SJSA1 (cell line): Measurements from ENCODE around the gene CACNB4. TPM values are rescaled to one million over a fixed set of nuclear protein-coding genes. Genes with fewer than 3 reads are reported as not detected.
"Not testable (repeated sequence)": the region's sequence is repeated elsewhere in the genome, so short reads cannot be mapped to it uniquely, and the experiment has no call there.

ENCODE experiments used
- DNase-seq, 2 experiments: peaks; one replicate each; pipeline ENCODE4 v3.0.0-alpha.2; 2015 to 2020; ENCODE audit warnings: low spot score in 2 of 2, low read depth in 1 of 2
- H3K27ac ChIP-seq: fragments of 250-450 bp; sonication (Bioruptor Pico); 2 replicates; pipeline ENCODE4 v1.5.1; 2020; ENCODE audit warnings: mild to moderate bottlenecking, moderate library complexity
- H3K27me3 ChIP-seq: fragments of 250-450 bp; sonication (Bioruptor Pico); replicated peaks from 2 replicates; pipeline ENCODE4 v1.5.1; 2020; ENCODE audit warnings: mild to moderate bottlenecking, moderate library complexity
- H3K36me3 ChIP-seq: fragments of 250-450 bp; sonication (Bioruptor Pico); 2 replicates; pipeline ENCODE4 v1.5.1; 2020; ENCODE audit warnings: mild to moderate bottlenecking
- H3K4me1 ChIP-seq: fragments of 250-450 bp; sonication (Bioruptor Pico); replicated peaks from 2 replicates; pipeline ENCODE4 v1.6.1; 2021; ENCODE audit warnings: mild to moderate bottlenecking
- H3K4me3 ChIP-seq: fragments of 250-450 bp; sonication (Bioruptor Pico); 2 replicates; pipeline ENCODE4 v1.5.1; 2020; ENCODE audit warnings: mild to moderate bottlenecking
- H3K9me3 ChIP-seq: fragments of 250-450 bp; sonication (Bioruptor Pico); replicated peaks from 2 replicates; pipeline ENCODE4 v1.5.1; 2020; ENCODE audit warnings: mild to moderate bottlenecking
- total RNA-seq: library from RNA; depleted of rRNA; stranded (reverse); fragments of >200 nt; shearing (Covaris generic); gene quantifications from 2 replicates; pipeline ENCODE4 v1.2.3, GENCODE V29; 2014

CACNB4 gene
- total RNA-seq, 1 experiment from 2014 or later = not detected

DNA sequence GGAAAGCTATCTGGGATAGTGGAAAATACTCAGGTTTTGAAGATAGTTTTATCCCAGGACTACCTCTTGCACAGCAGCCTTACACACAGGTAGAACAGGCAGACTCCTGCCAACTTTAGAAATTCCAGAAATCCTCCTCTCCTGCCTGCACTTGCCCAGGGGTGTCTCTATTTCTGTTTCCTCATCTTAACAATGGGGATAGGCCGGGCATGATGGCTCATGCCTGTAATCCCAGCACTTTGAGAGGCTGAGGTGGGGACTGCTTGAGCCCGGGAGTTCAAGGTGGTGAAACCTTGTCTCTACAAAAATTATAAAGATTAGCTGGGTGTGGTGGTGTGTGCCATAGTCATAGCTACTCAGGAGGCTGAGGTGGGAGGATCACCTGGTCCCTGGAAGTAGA is 153.7 kb downstream of the CACNB4 start:
- no peak overlapping the region for H3K4me3 ChIP-seq
- DNase-seq = no peak
- H3K4me1 ChIP-seq = no peaks in the 10 kb centered on the region
- H3K27ac ChIP-seq = no peak overlapping the region
- no peaks in the 10 kb centered on the region for H3K9me3 ChIP-seq
- no peaks in the 10 kb centered on the region for H3K27me3 ChIP-seq
- H3K36me3 ChIP-seq = no peaks in the 10 kb centered on the region

DNA sequence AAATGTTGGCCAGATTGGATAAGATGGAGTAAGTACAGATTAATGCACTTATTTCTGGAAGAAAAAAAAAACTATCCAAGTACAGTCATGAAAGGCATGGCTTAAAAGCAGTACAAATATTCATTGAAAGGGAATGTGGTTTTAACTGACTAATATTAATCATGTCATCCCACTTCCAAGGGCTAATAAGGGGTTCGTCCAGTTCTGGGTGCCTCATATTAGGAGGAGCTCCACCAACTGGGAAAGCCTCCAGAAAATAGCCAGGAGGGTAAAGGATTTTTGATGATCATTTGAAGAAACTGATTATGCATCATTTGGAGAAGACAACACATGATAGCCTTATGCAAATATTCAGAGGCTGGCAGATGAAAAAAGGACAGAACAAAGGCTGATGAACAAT is 155.4 kb downstream of the CACNB4 start:
- no peaks in the 10 kb centered on the region for H3K36me3 ChIP-seq
- no peaks in the 10 kb centered on the region for H3K4me1 ChIP-seq

GRCh38 chr2:151942540-151943205 is 156.2 kb downstream of the CACNB4 start:
- H3K9me3 ChIP-seq, H3K4me1 ChIP-seq, H3K4me3 ChIP-seq, H3K36me3 ChIP-seq, DNase-seq, H3K27ac ChIP-seq, H3K27me3 ChIP-seq: not testable (repeated sequence)

More for the DNA sequence above, 155.4 kb downstream of the CACNB4 start:
- no peaks in the 10 kb centered on the region for H3K9me3 ChIP-seq
- no peak overlapping the region for H3K27ac ChIP-seq
- H3K27me3 ChIP-seq = no peaks in the 10 kb centered on the region
- DNase-seq = no peak
- no peak overlapping the region for H3K4me3 ChIP-seq

GRCh38 chr2:151937966-151938365 is 160.9 kb downstream of the CACNB4 start:
- Histone ChIP-seq H3K4me3 (no peak overlapping the region), H3K27me3 (no peaks in the 10 kb centered on the region), H3K4me1 (no peaks in the 10 kb centered on the region), H3K27ac (no peak overlapping the region), H3K36me3 (no peaks in the 10 kb centered on the region), H3K9me3 (no peaks in the 10 kb centered on the region)
- DNase-seq = no peak

- H3K4me3 ChIP-seq = no peak overlapping the region
These were observed 162.2 kb downstream of the CACNB4 start for GRCh38 chr2:151936626-151937025.

DNA sequence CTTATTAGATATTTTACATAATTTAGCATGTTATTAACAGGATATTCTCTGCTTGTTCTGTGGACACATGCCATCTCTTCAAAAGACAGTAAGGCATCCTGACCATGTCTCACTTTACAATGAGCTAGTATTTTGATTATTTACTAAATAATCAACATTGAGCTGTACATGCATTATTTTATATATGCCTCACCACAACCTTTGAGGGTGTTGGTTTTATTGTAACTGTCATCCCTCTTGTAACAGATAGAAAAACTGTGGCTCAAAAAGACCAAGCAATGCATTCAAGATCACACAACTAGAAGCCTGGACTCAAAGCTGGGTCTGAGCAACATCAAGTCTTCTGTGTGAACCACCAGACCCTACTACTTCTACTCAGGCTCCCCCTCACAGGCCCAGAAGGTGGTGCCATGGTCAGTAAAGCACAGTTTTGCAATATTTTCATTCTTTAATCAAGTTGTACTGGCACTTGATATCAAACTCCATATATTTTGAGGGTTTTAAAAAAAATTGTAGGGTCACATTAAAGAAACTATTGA is 165.5 kb downstream of the CACNB4 start:
- Histone ChIP-seq H3K4me3 (no peak overlapping the region), H3K9me3 (no peaks in the 10 kb centered on the region), H3K27ac (no peak overlapping the region), H3K36me3 (no peaks in the 10 kb centered on the region), H3K27me3 (no peaks in the 10 kb centered on the region), H3K4me1 (no peaks in the 10 kb centered on the region)
- DNase-seq = no peak

More at GRCh38 chr2:151936626-151937025, 162.2 kb downstream of the CACNB4 start:
- no peaks in the 10 kb centered on the region for H3K9me3 ChIP-seq
- H3K4me1 ChIP-seq = no peaks in the 10 kb centered on the region
- no peaks in the 10 kb centered on the region for H3K36me3 ChIP-seq
- no peak overlapping the region for H3K27ac ChIP-seq
- no peaks in the 10 kb centered on the region for H3K27me3 ChIP-seq
- DNase-seq = no peak

DNA sequence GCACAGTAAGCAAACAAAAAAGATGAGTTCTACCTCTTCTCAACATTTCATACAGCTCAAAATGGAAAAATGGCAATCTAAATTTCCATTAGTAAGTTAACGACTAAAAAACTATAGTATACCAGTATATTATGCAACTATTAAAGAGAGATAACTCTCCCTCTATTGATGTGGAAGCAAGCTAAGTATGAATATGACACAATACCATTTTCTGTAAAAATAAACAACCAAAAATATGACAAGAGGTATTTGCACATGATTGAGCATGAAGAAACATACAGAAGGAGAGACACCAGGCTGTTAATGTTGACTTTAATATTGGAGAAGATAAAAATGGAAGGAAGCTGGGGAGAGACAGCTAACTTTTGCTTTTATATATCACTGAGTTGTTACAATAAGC is 167.1 kb downstream of the CACNB4 start:
- no peak for DNase-seq
- Histone ChIP-seq H3K27me3 (no peaks in the 10 kb centered on the region), H3K4me3 (no peak overlapping the region), H3K9me3 (no peaks in the 10 kb centered on the region), H3K36me3 (no peaks in the 10 kb centered on the region), H3K4me1 (no peaks in the 10 kb centered on the region), H3K27ac (no peak overlapping the region)

- H3K4me3 ChIP-seq = no peak overlapping the region
- no peak overlapping the region for H3K27ac ChIP-seq
- no peaks in the 10 kb centered on the region for H3K36me3 ChIP-seq
- no peaks in the 10 kb centered on the region for H3K9me3 ChIP-seq
- H3K27me3 ChIP-seq = no peaks in the 10 kb centered on the region
- DNase-seq = no peak
- H3K4me1 ChIP-seq = no peaks in the 10 kb centered on the region
These were observed 167.7 kb downstream of the CACNB4 start for GRCh38 chr2:151931030-151931611.

DNA sequence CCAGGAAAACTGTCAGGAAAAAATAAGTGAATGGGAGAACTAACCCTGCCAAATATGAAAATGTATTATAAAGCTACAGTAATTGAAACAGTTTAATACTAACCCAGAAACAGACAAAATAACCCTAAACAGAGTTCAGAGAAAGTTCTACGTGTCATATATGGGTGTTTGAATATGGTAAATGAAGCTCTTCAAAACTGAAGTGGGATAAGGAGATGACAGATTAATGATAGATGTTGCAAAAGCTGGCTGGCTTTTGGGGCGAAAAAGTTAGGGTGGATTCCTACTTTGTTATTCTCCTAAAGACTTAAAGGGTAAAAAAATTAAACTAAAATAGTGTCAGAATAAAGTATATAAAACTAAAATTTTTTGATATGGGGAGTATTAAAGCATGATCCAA is 168.8 kb downstream of the CACNB4 start:
- no peak for DNase-seq
- Histone ChIP-seq H3K9me3 (no peaks in the 10 kb centered on the region), H3K4me3 (no peak overlapping the region), H3K4me1 (no peaks in the 10 kb centered on the region), H3K36me3 (no peaks in the 10 kb centered on the region), H3K27ac (no peak overlapping the region), H3K27me3 (no peaks in the 10 kb centered on the region)

GRCh38 chr2:151928380-151928779 is 170.5 kb downstream of the CACNB4 start:
- Histone ChIP-seq H3K27ac (no peak overlapping the region), H3K4me3 (no peak overlapping the region), H3K27me3 (no peaks in the 10 kb centered on the region), H3K9me3 (no peaks in the 10 kb centered on the region), H3K4me1 (no peaks in the 10 kb centered on the region), H3K36me3 (no peaks in the 10 kb centered on the region)
- DNase-seq = no peak

DNA sequence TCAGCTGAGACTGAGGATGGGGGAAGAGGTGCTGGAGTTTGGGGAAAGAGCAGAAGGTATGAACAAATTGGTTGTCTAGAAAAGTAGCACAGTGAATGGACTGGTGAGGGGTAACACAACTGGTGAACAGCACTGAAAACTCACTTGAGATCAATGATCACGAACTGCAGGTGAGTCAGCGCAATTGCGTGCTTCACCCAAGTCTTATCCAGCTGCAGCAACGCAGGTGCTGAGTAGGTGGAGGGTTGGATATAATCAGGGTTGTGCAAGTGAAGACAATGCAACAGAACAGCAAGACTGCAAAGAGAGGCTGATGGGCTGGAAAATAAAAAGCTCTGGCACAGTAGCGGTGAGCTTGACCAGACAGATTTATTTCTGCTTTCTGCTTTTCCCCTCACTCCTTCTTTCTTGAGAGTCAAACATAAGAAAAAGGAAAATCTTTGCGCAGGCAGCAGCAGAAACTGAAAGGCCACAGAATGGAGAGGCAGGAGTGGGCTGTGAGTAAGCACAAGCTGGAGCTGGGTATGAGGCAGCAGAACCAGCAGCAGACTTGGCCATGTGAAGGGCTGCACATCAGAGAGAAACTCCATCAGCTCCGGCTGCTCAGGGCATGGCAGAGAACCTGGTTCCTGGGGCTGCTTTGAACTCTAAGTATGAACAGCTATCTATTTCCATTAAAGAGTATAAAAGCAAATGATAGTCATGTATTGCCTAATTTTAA is 171.2 kb downstream of the CACNB4 start:
- Histone ChIP-seq H3K27ac (no peak overlapping the region), H3K4me1 (no peaks in the 10 kb centered on the region), H3K4me3 (no peak overlapping the region), H3K36me3 (no peaks in the 10 kb centered on the region), H3K27me3 (no peaks in the 10 kb centered on the region), H3K9me3 (no peaks in the 10 kb centered on the region)
- no peak for DNase-seq

GRCh38 chr2:151922845-151923666 is 175.8 kb downstream of the CACNB4 start:
- no peak overlapping the region for H3K27ac ChIP-seq
- H3K36me3 ChIP-seq = no peaks in the 10 kb centered on the region
- no peaks in the 10 kb centered on the region for H3K9me3 ChIP-seq
- DNase-seq = no peak
- no peaks in the 10 kb centered on the region for H3K4me1 ChIP-seq
- H3K4me3 ChIP-seq = no peak overlapping the region
- H3K27me3 ChIP-seq = no peaks in the 10 kb centered on the region

DNA sequence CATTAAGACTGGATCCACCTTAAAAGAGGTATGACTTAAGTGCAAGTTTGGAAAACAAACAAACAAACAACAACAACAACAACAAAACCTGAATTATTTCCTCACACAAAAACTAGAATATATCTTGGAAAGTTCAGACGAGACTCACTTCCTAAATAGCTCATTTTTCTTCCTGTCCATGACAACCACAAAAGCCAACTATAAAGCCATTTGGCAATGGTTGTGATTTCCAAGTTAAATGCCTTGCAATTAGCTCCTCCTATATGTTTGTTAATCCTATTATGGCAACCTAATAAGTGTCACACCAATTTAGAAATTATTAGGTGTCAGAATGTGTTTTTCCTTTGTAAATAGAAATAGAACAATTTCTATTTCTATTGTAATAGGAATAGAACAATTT is 179.1 kb downstream of the CACNB4 start:
- DNase-seq = no peak
- H3K27ac ChIP-seq = no peak overlapping the region
- H3K4me1 ChIP-seq = no peaks in the 10 kb centered on the region
- H3K27me3 ChIP-seq = no peaks in the 10 kb centered on the region
- H3K4me3 ChIP-seq = no peak overlapping the region
- H3K9me3 ChIP-seq = no peaks in the 10 kb centered on the region
- H3K36me3 ChIP-seq = no peaks in the 10 kb centered on the region
